Measurements from ENCODE around the gene RCCD1. TPM values are rescaled to one million over a fixed set of nuclear protein-coding genes. Genes with fewer than 3 reads are reported as not detected.
A peak's percentile ranks its signal among the peaks of the same experiment; 100 is the strongest.

The RCCD1 gene
- total RNA-seq, 1 donor from 2014 or later: 10.0 TPM

- DNase-seq (ENCODE audit: low spot score in 2 of 2): no peak
- H3K9me3 ChIP-seq: no peaks in the 10 kb centered on the region
- H3K27ac ChIP-seq: no peak overlapping the region
- H3K4me1 ChIP-seq: peaks cover 4 to 5% of the 10 kb centered on the region in 2 donors
- H3K4me3 ChIP-seq: no peak overlapping the region
- intact Hi-C loops (cut with DNase I): no loop called here
- no peaks in the 10 kb centered on the region for H3K27me3 ChIP-seq
- TF ChIP-seq, protein P1, sequence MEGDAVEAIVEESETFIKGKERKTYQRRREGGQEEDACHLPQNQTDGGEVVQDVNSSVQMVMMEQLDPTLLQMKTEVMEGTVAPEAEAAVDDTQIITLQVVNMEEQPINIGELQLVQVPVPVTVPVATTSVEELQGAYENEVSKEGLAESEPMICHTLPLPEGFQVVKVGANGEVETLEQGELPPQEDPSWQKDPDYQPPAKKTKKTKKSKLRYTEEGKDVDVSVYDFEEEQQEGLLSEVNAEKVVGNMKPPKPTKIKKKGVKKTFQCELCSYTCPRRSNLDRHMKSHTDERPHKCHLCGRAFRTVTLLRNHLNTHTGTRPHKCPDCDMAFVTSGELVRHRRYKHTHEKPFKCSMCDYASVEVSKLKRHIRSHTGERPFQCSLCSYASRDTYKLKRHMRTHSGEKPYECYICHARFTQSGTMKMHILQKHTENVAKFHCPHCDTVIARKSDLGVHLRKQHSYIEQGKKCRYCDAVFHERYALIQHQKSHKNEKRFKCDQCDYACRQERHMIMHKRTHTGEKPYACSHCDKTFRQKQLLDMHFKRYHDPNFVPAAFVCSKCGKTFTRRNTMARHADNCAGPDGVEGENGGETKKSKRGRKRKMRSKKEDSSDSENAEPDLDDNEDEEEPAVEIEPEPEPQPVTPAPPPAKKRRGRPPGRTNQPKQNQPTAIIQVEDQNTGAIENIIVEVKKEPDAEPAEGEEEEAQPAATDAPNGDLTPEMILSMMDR (IDR thresholded peaks at IDR 0.05): no peak
- no peaks in the 10 kb centered on the region for H3K36me3 ChIP-seq
Observed at GRCh38 chr15:90990446-90990845, 35.8 kb downstream of the RCCD1 start.

GRCh38 chr15:90991587-90992285 lies 37.1 kb downstream of the RCCD1 start:
- Histone ChIP-seq H3K36me3 (no peaks in the 10 kb centered on the region), H3K27me3 (no peaks in the 10 kb centered on the region), H3K9me3 (no peaks in the 10 kb centered on the region), H3K4me1 (peaks cover 4 to 5% of the 10 kb centered on the region in 2 donors), H3K4me3 (no peak overlapping the region), H3K27ac (no peak overlapping the region)
- TF ChIP-seq, protein P1 (IDR thresholded peaks at IDR 0.05): no peak
- intact Hi-C loops (cut with DNase I): no loop called here
- DNase-seq (ENCODE audit: low spot score in 2 of 2): no peak

- H3K9me3 ChIP-seq: no peaks in the 10 kb centered on the region
- H3K4me1 ChIP-seq: peaks cover 4 to 5% of the 10 kb centered on the region in 2 donors
- intact Hi-C loops (cut with DNase I): loop anchor here (1.0 kb wide), 3 partner anchors 28 to 92 kb away; partner anchors contain the start of gene VPS33B
- no peaks in the 10 kb centered on the region for H3K27me3 ChIP-seq
- peaks cover 0 to 11% of the 10 kb centered on the region in 2 donors for H3K36me3 ChIP-seq
- TF ChIP-seq, protein P1 (IDR thresholded peaks at IDR 0.05): no peak
- H3K27ac ChIP-seq: peak overlapping the region; percentile 92 to 95
- H3K4me3 ChIP-seq: peak overlapping the region; percentile 82 to 89
- no peak for DNase-seq (ENCODE audit: low spot score in 2 of 2)
Observed at GRCh38 chr15:90994059-90994416, 39.4 kb downstream of the RCCD1 start.

DNA sequence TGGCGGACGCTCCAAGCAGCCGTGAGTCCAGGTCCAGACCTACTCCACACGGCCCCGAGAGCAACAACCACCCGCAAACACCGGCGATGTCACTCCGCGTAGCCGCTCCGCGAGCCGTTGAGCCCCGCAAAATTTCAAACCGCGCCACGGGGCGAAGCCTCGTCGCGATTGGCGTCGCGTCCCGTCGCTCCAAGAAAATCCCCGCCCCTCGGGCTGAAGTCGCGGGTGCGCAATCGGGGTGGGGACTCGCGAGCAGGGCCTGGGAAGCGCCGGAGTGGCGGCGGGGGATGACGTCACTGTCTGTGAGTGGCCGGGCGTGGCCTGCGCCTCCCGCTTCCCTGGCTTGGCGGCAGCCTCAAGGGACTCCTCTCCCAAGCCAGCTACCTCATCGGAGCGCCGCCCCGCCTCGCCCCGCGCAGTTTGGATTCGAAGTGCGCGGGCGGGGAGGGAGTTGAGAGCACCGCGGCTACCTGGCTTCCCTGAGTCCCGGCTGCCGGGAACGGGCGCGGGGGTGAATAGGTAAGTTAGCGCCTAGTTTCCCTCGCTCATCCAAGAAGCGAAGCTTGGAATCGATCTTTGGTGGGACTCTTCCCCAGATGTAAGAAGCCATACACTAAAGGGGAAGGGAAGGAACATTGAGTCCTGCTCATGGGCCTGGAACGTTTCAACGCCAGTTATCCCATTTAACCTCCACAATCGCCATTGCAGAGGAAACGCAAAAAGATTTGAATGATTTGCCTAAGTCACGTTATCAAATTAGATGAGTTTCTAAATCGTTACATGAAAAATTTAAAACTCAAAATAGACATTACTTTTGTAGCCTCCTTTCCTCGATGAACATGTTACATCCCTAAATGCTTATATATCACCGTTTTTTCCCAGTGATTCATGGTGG lies 40.0 kb downstream of the RCCD1 start, which contains the start of gene PRC1:
TSS of gene PRC1 (minus strand) at position 119 of the 895 bp plus-strand sequence. CDS start at position 1, 118 bp downstream.
- intact Hi-C loops (cut with DNase I): loop anchor here (1.0 kb wide), 3 partner anchors 28 to 92 kb away; partner anchors contain the start of gene VPS33B
- H3K27ac ChIP-seq: peak within 1 kb of the TSS; percentile 92 to 95
- DNase-seq (ENCODE audit: low spot score in 2 of 2): peak; percentile 93 to 99
- peaks cover 4 to 5% of the 10 kb centered on the region in 2 donors for H3K4me1 ChIP-seq
- no peaks in the 10 kb centered on the region for H3K9me3 ChIP-seq
- peak within 1 kb of the TSS; percentile 82 to 89 for H3K4me3 ChIP-seq
- no peaks in the 10 kb centered on the region for H3K27me3 ChIP-seq
- TF ChIP-seq, protein P1 (IDR thresholded peaks at IDR 0.05): no peak
- peaks cover 1 to 17% of the 10 kb centered on the region in 2 donors for H3K36me3 ChIP-seq

DNA sequence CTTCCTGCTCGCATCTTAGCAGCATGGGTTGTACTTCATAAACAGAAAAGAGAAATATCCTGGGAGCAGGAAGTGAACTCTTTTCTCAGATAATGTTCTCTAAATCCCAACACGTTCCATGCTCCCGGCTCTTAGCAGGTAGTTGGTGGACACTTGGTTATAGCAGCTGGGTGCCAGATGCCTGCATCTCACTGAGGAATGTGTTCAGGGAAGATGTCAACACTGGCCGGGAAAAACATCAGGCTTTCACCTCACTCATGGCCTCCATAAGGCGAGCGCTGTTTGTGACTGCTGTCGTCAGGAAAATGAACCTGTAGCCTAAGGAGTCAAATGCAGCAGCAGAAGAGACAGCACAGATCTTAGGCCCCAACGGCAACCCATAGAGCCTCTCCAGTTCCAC lies 44.1 kb downstream of the RCCD1 start:
- intact Hi-C loops (cut with DNase I): no loop called here
- H3K27ac ChIP-seq: no peak overlapping the region
- no peak overlapping the region for H3K4me3 ChIP-seq
- peaks cover 35 to 56% of the 10 kb centered on the region in 2 donors for H3K36me3 ChIP-seq
- no peaks in the 10 kb centered on the region for H3K9me3 ChIP-seq
- H3K27me3 ChIP-seq: no peaks in the 10 kb centered on the region
- DNase-seq (ENCODE audit: low spot score in 2 of 2): no peak
- peaks cover 2 to 4% of the 10 kb centered on the region in 2 donors for H3K4me1 ChIP-seq
- TF ChIP-seq, protein P1 (IDR thresholded peaks at IDR 0.05): no peak

All from ascending aorta (tissue), 2 donors.